ENCODE results near the gene SLC28A2. TPM values are rescaled to one million over a fixed set of nuclear protein-coding genes. Genes with fewer than 3 reads are reported as not detected.
"Not testable (repeated sequence)": the region's sequence is repeated elsewhere in the genome, so short reads cannot be mapped to it uniquely, and the experiment has no call there.

Gene SLC28A2
- total RNA-seq, 2 donors from 2014 or later: 21.6 to 54.9 TPM

DNA sequence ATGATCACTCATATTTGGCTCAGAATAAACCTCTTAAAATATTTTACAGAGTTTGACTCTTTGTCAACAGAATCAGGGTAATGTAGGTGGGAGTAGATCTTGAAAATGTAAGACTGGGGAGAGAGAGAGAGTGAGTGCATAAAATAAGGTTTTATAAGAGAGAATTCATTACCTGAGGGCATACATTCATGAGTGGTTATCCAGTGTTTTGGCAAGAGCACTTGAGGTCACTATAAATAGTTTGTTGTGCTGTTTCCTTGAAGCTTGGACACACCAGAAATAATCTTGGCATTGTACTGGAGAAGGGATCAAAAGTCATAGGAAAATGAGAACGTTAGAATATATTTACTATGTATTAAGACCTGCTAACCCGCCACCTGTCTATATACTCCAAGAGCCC lies 33.4 kb downstream of the SLC28A2 start:
- no peaks in the 10 kb centered on the region for H3K4me1 ChIP-seq
- no peaks in the 10 kb centered on the region for H3K27me3 ChIP-seq
- no peak overlapping the region for H3K27ac ChIP-seq
- H3K36me3 ChIP-seq: no peaks in the 10 kb centered on the region
- no peak for DNase-seq
- TF ChIP-seq, protein P1, sequence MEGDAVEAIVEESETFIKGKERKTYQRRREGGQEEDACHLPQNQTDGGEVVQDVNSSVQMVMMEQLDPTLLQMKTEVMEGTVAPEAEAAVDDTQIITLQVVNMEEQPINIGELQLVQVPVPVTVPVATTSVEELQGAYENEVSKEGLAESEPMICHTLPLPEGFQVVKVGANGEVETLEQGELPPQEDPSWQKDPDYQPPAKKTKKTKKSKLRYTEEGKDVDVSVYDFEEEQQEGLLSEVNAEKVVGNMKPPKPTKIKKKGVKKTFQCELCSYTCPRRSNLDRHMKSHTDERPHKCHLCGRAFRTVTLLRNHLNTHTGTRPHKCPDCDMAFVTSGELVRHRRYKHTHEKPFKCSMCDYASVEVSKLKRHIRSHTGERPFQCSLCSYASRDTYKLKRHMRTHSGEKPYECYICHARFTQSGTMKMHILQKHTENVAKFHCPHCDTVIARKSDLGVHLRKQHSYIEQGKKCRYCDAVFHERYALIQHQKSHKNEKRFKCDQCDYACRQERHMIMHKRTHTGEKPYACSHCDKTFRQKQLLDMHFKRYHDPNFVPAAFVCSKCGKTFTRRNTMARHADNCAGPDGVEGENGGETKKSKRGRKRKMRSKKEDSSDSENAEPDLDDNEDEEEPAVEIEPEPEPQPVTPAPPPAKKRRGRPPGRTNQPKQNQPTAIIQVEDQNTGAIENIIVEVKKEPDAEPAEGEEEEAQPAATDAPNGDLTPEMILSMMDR (IDR thresholded peaks at IDR 0.05): no peak
- H3K9ac ChIP-seq (ENCODE audit: low read depth in 2 of 2, low read length in 2 of 2): no peak overlapping the region
- no peak overlapping the region for H3K4me3 ChIP-seq
- H3K9me3 ChIP-seq: no peaks in the 10 kb centered on the region
- intact Hi-C loops (cut with DNase I): no loop called here

DNA sequence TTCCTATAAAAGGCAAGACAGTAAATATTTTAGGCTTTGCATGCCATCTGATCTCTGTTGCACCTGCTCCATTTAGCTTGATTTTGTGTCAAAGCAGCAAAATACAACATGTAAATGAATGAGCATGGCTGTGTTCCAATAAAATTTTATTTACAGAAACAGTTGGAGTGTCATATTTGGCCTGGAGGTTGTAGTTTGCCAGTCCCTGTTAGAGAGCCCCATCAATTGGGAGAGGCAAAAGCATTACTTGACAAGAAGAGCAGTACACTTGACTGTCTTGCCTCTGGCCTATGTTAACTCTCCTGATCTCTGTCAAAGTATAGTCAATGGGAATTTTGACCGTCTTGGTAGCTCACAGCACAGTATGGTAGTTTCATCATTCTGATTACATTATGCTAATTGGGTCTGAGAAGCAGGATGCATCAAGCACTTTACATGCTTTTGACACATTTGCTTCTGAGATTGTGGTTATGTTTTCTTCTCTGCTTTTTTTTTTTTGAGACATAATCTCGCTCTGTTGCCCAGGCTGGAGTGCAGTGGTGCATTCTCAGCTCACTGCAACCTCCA lies 35.4 kb downstream of the SLC28A2 start:
- Histone ChIP-seq H3K9me3 (no peaks in the 10 kb centered on the region), H3K9ac (ENCODE audit: low read depth in 2 of 2, low read length in 2 of 2) (no peak overlapping the region), H3K4me3 (no peak overlapping the region), H3K27ac (no peak overlapping the region), H3K4me1 (no peaks in the 10 kb centered on the region), H3K36me3 (no peaks in the 10 kb centered on the region), H3K27me3 (no peaks in the 10 kb centered on the region)
- TF ChIP-seq, protein P1 (IDR thresholded peaks at IDR 0.05): no peak
- intact Hi-C loops (cut with DNase I): no loop called here
- DNase-seq: no peak

DNA sequence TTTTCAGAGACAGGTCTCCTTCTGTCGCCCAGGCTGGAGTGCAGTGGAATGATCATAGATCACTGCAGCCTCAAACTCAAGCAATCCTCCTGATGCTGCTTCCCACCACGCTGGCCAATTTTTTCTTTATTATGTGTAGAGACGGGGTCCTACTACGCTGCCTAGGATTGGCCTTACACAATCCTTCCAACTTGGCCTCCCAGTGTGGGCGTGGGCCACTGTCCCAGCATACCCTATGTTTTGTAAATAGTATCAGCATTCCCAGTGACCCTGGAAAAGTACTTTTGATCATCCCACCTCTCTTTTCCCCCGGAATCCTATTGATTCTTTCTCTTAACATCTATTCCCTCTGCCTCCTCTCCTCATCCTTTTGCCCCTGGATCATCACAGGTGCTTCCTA lies 36.9 kb downstream of the SLC28A2 start:
- Histone ChIP-seq H3K27me3 (no peaks in the 10 kb centered on the region), H3K9me3 (no peaks in the 10 kb centered on the region), H3K4me1 (no peaks in the 10 kb centered on the region), H3K27ac (no peak overlapping the region), H3K9ac (ENCODE audit: low read depth in 2 of 2, low read length in 2 of 2) (no peak overlapping the region), H3K4me3 (no peak overlapping the region), H3K36me3 (no peaks in the 10 kb centered on the region)
- TF ChIP-seq, protein P1 (IDR thresholded peaks at IDR 0.05): no peak
- intact Hi-C loops (cut with DNase I): no loop called here
- no peak for DNase-seq

DNA sequence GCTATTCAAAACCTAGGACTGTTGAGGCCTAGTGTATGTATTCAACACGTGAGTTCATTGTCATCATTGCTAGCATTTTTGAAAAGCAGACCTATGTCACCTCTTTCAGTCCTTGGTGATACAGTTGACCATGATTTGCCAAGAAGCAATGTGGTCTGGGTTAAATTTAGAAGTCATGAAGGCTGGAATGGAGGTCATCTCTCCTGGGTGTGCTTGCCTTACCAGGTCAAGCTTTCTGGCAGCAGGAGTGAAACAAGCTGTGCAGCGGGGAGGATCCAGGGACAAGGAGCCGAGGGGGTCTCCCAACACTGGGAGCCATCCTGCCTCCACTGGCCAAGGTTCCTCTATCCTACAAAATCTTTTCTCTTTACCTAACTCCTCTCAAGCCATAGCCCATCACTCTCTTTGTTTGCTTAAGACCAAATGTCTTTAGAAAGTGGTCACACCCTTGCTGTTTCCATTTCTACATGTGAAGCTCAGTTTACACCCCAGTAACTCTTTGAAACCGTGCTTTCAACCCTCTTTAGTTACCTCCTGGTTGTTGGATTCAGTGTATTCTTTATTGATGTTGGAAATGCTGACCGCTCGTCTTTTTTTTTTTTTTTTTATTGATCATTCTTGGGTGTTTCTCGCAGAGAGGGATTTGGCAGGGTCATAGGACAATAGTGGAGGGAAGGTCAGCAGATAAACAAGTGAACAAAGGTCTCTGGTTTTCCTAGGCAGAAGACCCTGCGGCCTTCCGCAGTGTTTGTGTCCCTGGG lies 40.0 kb downstream of the SLC28A2 start:
- H3K9me3 ChIP-seq: no peaks in the 10 kb centered on the region
- H3K9ac ChIP-seq (ENCODE audit: low read depth in 2 of 2, low read length in 2 of 2): no peak overlapping the region
- no peaks in the 10 kb centered on the region for H3K36me3 ChIP-seq
- no peaks in the 10 kb centered on the region for H3K4me1 ChIP-seq
- TF ChIP-seq, protein P1 (IDR thresholded peaks at IDR 0.05): no peak
- H3K27ac ChIP-seq: no peak overlapping the region
- no peak for DNase-seq
- intact Hi-C loops (cut with DNase I): no loop called here
- no peak overlapping the region for H3K4me3 ChIP-seq
- H3K27me3 ChIP-seq: no peaks in the 10 kb centered on the region

DNA sequence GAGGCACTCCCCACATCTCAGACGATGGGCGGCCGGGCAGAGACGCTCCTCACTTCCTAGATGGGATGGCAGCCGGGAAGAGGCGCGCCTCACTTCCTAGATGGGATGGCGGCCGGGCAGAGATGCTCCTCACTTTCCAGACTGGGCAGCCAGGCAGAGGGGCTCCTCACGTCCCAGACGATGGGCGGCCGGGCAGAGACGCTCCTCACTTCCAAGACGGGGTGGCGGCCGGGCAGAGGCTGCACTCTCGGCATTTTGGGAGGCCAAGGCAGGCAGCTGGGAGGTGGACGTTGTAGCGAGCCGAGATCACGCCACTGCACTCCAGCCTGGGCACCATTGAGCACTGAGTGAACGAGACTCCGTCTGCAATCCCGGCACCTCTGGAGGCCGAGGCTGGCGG lies 41.3 kb downstream of the SLC28A2 start:
- H3K9ac ChIP-seq (ENCODE audit: low read depth in 2 of 2, low read length in 2 of 2); H3K9me3 ChIP-seq; intact Hi-C loops (cut with DNase I); H3K27me3 ChIP-seq; H3K27ac ChIP-seq; DNase-seq; H3K36me3 ChIP-seq; H3K4me1 ChIP-seq; H3K4me3 ChIP-seq: not testable (repeated sequence)

DNA sequence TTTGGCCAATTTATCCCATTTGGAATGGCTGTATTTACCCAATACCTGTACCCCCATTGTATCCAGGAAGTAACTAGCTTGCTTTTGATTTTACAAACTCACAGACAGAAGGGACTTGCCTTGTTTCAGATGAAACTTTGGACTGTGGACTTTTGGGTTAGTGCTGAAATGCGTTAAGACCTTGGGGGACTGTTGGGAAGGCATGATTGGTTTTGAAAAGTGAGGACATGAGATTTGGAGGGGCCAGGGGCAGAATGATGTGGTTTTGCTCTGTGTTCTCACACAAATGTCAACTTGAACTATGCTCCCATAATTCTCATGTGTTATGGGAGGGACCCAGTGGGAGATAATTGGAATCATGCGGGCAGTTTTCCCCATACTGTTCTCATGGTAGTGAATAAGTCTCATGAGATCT lies 46.9 kb downstream of the SLC28A2 start:
- H3K27ac ChIP-seq; intact Hi-C loops (cut with DNase I); H3K9ac ChIP-seq (ENCODE audit: low read depth in 2 of 2, low read length in 2 of 2): not testable (repeated sequence)

More for the DNA sequence above, 46.9 kb downstream of the SLC28A2 start:
- DNase-seq, H3K9me3 ChIP-seq, H3K4me3 ChIP-seq, H3K27me3 ChIP-seq, H3K4me1 ChIP-seq, H3K36me3 ChIP-seq: not testable (repeated sequence)
